GM19438 (cell line): ENCODE data around the gene MT1F.
"Not testable (repeated sequence)": the region's sequence is repeated elsewhere in the genome, so short reads cannot be mapped to it uniquely, and the experiment has no call there.

Experiments used
- ATAC-seq: cut with Tn5 transposase; IDR thresholded peaks from one replicate; pipeline ENCODE4 v1.9.1; 2021; ENCODE audit warnings: low read depth; ENCODE audit not compliant: unreplicated experiment

The MT1F gene

GRCh38 chr16:56641166-56641565, 16.6 kb upstream of the MT1F start:
- no peak for ATAC-seq

GRCh38 chr16:56643080-56643778, 14.5 kb upstream of the MT1F start:
- peak; percentile 68 for ATAC-seq

- no peak for ATAC-seq
Measured at GRCh38 chr16:56643833-56644232, 13.9 kb upstream of the MT1F start.

GRCh38 chr16:56645311-56645710, 12.4 kb upstream of the MT1F start:
- no peak for ATAC-seq

- no peak for ATAC-seq
Measured at GRCh38 chr16:56645838-56646237, 11.9 kb upstream of the MT1F start.

- no peak for ATAC-seq
Measured at GRCh38 chr16:56647641-56648431, 9.9 kb upstream of the MT1F start.

GRCh38 chr16:56649271-56649670, 8.5 kb upstream of the MT1F start:
- ATAC-seq: no peak

GRCh38 chr16:56649820-56650219, 7.9 kb upstream of the MT1F start:
- ATAC-seq: no peak

- no peak for ATAC-seq
Measured at GRCh38 chr16:56651586-56651985, 6.2 kb upstream of the MT1F start, which contains the start of gene MT1B. MT1B (plus strand) TSS chr16:56651886; CDS start chr16:56651954, 68 bp downstream.

- ATAC-seq: no peak
Measured at GRCh38 chr16:56652600-56652999, 5.2 kb upstream of the MT1F start.

- ATAC-seq: no peak
Measured at GRCh38 chr16:56653218-56653617, 4.5 kb upstream of the MT1F start.

GRCh38 chr16:56658327-56658875, 642 bp downstream of the MT1F start:
- no peak for ATAC-seq

- ATAC-seq: no peak
Measured at GRCh38 chr16:56662357-56663354, 4.9 kb downstream of the MT1F start.

GRCh38 chr16:56664506-56664905, 6.7 kb downstream of the MT1F start:
- no peak for ATAC-seq

- not testable (repeated sequence) for ATAC-seq
Measured at GRCh38 chr16:56665286-56666261, 7.8 kb downstream of the MT1F start.

GRCh38 chr16:56667581-56668571, 10.1 kb downstream of the MT1F start, which contains the start of gene MT1G:
MT1G (minus strand) TSS chr16:56668065; CDS start chr16:56667993, 72 bp downstream.
- no peak for ATAC-seq

GRCh38 chr16:56669005-56669839, 11.5 kb downstream of the MT1F start, which contains the start of gene MT1H:
MT1H (plus strand) TSS chr16:56669814; CDS start chr16:56669885, 71 bp downstream.
- no peak for ATAC-seq
